HG03460 (cell line): ENCODE results near the gene DLX3.
"Not testable (repeated sequence)": the region's sequence is repeated elsewhere in the genome, so short reads cannot be mapped to it uniquely, and the experiment has no call there.

ENCODE experiments used
- ATAC-seq: cut with Tn5 transposase; IDR thresholded peaks from one replicate; pipeline ENCODE4 v1.9.1; 2021; ENCODE audit not compliant: unreplicated experiment

DLX3 gene

DNA sequence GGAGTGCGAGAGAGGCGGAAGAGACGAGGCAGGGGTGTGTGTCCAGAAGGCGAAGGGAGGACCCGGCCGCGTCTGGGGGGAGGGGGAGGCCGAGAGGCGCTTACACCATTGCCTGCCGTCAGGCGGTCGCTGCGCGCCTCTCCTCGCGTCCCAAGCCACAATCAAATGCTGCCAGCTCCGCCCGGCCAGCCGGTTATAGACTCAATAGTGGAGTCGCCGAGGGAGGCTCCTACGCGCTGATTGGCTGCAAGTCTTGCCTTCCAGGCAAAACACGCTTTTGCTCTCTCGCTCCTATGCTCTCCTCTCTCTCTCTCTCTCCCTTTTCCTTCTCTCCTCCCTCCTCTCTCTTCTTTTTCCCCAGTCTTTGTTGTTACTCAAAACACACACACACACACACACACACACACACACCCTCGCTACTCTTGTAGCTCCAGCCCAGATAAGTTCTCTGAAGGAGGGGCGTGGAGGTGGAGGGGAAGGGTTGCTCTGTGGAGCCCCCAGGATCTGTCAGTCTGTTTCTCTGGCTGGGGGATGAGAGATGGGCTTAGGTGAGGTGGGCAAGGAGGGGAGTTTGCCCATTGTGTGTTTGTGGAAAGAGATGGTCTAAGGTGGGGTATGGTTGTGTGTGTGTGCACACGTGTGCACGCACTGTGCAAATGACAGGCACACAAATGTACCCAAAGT lies at the start of gene DLX3:
DLX3 (minus strand) TSS at position 170 of the 684 bp plus-strand sequence. CDS start 226 bp downstream, outside the sequence.
- ATAC-seq, result no peak

DNA sequence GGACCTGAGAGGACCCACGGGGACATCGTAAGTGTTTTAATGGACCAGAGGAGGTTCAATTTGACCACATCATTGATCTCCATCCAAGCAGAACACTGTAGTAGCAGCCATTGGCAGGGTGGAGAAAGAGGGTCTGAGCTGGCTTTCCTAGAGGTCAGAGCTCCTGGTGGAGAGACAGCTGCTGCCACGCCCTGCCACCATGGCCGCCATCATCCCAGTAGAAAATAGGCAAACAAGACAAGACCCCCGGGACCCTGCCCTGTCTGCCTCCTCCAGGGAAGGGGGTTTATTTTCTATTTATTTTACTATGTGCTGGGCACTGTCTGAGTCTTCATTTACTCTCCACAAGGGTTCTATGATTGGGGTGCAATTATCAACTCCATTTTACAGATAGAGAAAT lies 49.5 kb upstream of the DLX3 start:
- no peak for ATAC-seq

DNA sequence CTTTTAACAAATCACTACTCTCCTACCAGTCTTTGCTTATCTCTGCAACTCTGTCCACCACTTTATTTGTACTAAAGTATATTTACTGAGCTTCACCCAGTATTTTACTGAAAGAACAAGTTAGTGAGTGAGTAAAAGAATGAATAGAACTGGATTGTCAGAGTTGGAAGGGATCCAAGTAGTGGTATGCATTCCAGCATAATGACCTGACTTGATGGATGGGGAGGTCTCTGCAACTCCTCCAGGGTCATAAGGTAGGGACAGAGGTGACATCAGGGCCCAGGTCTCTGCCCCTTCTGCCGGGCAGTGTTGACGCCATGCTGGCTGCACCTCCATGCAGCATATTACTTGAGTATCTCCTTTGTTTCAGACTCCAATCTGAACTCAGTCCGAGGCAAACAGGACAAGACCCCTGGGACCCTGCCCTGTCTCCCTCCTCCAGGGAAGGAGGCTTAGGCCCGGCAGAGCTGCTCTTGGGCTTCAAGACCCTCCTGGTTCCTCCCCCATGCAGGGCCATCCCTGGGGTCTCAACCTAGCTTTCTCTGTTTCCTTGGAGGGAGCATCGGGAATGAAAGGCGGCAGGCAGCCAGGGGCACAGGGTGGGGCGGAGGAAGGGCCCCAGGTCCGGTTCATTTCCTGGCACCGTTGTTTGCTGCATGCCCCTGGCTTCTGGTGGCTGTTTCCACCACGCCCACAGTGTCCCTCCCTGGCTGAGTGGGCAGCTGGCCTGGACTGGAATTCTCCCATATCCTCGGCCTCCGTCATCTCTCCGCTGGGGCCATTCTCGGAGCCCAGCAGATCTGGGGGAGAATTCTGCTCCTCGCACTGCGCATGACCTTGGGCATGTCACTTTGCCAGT lies 48.5 kb upstream of the DLX3 start:
- no peak for ATAC-seq

DNA sequence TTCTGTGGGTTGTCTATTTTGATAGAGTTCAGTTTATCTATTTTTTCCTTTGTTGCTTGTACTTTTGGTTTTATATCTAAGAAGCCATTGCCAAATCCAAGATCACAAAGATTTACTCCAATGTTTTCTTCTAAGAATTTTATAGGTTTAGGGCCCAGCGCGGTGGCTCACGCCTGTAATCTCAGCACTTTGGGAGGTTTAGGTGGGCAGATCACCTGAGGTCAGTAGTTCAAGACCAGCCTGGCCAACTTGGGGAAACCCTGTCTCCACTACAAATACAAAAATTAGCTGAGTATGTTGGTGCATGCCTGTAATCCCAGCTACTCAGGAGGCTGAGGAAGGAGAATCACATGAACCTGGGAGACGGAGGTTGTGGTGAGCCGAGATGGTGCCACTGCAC lies 47.2 kb upstream of the DLX3 start:
- no peak for ATAC-seq

DNA sequence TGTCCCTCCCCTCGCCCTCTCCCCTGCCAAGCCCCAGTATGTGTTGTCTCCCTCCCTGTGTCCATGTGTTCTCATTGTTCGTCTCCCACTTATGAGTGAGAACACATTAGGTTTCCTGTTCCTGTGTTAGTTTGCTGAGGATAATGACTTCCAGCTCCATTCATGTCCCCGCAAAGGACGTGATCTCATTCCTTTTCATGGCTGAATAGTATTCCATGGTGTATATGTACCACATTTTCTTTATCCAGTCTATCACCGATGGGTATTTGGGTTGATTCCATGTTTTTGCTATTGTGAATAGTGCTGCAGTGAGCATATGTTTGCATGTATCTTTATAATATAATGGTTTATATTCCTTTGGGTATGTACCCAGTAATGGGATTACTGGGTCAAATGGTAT lies 45.5 kb upstream of the DLX3 start:
- not testable (repeated sequence) for ATAC-seq

DNA sequence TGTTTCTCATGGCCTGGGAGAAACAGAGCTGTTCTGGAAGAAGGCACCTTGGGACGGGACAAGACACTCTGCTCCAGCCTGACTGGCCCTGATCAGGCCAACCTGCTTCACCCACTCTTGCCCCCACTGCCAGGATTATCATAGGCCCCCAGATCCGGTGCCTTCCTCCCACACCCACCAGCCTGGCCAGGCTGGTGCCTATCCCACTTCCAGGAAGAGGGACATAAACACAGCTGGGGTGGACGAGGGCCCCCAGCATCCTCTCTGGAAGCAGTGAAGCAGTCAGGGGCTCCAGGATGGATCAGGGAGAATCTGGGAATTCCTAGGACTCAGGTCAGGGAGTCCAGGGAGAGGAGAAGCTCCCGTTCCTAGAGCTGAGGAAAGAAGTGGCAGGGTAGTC lies 44.0 kb upstream of the DLX3 start:
- ATAC-seq, result no peak

DNA sequence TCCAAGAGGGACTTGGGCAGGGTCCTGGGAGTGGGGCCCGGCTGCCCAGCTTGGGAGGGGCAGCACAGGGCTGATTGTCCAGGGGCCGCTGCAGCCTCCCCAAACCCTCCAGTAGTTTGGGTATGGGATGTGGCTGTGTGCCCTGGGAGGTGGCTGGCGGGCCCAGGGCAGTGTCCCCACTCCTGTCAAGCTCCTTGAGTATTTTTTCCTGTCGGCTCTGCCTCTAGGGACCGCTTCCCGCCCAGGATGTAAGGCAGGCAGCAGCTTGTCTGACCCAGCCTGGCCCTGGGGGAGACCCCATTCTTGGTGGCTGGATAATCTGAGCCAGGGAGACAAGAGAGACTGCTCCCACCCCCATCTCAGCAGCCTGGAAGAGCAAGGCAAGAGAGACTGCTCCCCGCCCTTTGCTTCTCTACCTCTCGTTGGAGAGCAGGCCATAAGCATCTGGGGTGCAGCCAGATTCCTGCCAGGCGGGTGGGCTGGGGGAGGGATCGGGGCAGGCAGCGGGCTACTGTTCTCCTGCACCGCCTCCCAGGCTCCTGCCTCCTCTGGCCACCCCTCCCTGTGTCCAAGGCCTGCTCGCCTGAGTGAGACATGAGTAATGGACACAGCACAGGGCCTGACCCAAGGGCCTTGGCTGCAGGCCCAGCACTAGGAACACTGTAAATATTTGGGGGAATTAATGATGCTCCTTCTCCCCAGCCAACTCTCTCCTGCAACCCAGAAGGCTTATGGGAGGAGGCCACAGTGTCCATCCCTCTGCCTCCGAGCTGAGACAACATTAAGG lies 42.5 kb upstream of the DLX3 start:
- no peak for ATAC-seq

DNA sequence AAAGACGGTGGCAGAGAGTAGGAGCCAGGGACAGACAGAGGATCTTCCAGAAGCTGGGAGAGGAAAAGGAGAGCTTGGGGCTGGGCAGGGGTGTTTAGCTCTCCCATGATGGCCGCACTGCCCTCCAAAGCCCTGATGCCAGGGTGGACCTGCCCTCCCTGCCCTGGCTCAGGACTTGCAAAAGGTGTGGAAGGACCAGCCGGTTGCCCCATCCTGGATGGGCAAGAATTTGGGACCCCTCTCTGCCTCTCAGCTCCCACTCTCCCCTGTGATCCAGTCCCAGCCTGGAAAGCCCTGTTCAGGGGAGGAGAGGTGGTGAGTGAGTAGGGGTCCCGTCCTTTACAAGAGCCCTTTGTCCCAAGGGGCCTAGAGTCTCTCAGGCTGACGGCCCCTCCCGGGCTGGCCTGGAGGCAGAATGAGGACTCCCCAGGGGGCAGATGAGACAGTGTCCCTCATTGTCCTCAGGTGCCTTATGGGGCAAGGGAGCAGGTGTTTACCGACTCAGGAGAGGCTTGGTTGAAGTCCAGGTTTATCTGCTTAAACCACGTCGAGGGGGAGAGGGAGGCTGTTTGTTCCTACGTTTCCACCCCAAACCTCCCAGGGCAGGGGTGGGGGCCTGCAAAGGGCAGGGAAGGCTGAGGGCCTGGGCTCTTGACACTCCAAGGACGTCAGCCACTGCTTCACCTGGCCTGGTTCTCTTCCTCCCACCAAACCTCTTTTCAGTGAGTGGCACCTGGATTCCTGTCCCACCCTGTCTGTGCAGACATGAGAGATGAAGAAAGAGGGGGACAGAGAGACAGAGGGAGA lies 41.6 kb upstream of the DLX3 start:
- ATAC-seq, result no peak

DNA sequence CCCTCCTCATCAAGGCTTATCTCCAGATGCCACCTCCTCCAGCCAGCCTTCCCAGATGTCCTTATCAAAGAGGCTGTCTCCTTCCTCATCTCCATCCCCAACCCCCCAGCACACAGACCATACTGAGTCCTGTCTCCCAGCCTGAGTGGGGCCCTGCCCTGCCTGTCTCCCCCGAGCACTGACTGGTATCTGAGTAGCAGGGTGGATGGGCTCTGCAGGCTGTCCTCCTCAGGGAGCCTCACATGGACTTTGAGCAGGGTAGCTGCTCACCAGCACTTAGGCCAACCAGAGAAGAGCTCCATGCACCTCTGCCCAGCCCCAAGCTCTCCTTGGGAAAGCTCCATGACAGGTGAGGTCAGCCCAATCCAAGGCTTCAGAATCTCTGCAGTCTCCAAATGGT lies 40.9 kb upstream of the DLX3 start:
- ATAC-seq, result no peak

DNA sequence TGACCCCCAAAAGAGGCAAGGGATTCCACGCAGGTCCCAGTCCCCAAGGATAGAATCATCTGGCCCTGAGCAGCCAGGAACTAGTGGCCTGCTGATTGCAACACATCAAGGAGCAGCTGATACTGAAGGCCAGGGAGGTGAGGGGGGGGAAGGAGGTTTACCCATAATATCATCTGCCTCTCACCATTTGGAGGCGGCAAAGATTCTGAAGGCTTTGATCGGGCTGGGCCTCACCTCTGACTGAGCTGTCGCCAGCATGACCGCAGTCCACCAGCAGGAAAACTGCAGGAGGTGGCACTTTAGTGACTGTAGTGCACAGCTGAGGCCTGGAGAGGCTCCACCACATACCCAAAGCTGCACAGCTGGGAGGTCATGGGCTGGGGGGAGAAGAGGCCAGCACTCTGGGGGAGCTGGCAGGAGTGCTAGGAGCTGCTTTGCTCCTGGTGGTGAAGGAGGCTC lies 40.4 kb upstream of the DLX3 start:
- no peak for ATAC-seq

DNA sequence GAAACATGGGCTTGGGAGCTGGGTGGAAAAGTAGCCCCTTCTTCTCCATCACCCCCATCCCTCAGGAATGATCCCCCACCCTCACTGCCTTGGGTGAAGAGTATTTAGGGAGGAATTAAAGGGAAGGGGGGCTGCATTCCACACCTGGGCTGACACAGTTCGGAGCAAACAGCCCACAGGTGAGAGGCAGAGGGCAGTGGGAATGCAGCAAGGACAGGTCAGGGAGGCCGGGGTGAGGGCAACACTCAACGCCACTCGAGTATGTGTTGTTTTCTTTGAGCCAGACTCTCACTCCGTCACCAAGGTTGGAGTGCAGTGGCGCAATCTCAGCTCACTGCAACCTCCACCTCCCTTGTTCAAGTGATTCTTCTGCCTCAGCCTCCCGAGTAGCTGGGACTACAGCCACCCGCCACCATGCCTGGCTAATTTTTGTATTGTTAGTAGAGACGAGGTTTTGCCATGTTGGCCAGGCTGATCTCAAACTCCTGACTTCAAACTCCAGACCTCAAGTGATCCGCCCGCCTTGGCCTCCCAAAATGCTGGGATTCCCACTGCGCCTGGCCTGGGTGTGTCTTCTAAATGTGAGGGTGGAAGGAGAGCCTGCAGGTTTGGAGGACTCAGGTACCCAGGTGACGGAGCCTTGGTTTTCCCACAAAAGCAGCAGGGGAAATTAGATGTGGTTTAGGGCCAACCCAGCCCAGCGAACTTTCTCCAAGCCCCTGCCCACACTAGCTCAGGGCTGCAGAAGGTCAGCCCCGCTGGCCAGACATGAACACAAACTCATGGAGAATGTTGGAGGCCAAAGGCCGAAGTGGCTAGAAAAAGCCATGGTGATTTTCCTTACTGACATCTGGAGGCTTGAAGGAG lies 39.7 kb upstream of the DLX3 start:
- ATAC-seq, result no peak

DNA sequence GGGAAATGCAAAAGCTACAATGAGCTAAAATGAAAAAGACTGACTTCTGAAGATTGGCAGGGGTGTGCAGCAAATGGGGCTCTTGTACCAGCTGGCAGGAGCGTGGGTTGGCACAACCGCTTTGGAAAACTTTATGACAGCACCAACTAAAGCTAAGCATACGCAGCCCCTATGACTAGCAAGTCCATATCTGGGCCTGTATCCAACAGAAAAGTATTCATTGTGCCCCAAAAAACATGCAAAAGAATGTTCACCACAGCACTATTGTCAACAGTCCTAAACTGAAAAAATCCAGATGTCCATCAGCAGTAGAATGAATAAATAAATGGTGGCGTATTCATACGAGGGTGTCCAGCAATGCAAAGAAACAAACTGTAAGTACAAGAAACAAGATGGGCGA lies 38.3 kb upstream of the DLX3 start:
- ATAC-seq, result no peak

DNA sequence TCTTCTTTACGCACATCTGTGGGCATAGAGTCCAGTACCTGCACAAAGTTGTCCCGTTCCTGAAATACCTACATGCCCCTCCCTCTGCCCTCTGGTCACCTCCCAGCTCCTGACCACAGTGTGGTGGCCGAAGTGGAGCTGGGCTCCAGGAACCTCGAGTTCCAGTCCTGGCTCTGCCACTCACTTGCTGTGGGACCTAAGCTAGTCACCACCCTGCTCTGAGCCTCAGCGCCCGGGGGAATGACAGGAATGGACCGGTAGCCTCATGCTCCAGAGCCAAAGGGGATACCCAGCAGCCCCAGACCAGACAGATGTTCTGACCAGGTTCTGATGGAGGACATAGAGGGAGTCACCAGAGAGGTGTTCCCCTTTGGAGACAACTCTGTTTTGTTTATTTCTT lies 34.2 kb upstream of the DLX3 start:
- no peak for ATAC-seq

DNA sequence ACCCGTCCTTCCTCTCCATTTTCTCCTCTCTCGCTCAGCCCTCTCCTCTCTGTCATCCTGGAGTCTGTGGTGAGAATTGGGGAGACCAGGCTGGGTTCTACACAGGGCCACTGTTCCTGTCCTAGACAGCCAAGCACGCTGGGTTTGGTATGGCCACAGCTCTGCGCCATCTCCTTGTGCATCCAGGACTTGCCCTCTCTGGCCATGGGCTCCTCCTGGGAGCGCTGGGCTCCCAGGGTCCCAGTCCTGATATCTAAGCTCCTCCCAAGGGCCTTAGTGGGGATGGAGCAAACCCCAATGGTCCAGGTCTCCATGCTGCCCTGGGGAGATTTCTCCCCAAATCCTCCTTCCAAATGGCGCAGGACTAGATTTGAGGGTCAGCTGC lies 33.7 kb upstream of the DLX3 start:
- ATAC-seq, result no peak

DNA sequence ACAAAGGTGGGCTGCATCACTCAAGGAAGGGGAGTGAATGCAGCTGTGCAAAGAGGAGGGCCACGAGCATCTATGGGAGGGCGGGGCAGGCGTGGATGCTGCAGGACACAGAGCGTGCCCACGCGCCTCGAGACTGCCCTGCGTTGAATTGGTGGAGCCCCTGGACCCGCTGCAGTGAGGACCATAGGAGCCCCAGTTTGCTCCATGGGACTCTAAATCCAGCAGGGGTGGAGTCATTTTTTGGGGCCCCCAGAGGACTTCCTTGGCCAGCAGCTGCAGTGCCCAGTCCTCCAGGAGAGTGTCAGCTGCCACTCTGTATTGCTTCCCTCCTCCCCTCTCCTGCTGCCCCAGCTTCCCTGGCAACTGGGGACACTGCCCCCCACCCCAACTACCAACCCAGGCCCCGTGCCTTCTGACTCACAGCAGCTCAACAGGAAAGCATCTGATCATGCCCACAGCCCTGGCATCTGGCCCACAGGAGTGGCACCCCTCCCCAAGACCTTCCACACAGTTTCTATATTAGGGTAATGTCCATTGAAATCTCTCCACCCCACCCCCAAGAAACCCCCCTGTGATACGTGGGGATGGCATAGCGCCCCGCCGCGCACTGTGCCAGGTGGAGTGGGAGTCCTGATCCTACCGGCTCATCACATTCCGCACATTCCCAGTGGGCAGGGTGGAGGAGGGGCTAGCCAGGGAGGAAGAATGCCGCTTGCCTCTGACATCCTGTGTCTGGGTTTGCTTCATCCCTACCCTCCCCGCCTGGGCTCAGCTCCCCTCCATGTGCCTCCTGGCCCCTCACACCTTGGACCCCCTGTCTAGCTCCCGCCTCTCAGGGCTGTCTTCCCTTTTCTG lies 33.1 kb upstream of the DLX3 start:
- no peak for ATAC-seq

DNA sequence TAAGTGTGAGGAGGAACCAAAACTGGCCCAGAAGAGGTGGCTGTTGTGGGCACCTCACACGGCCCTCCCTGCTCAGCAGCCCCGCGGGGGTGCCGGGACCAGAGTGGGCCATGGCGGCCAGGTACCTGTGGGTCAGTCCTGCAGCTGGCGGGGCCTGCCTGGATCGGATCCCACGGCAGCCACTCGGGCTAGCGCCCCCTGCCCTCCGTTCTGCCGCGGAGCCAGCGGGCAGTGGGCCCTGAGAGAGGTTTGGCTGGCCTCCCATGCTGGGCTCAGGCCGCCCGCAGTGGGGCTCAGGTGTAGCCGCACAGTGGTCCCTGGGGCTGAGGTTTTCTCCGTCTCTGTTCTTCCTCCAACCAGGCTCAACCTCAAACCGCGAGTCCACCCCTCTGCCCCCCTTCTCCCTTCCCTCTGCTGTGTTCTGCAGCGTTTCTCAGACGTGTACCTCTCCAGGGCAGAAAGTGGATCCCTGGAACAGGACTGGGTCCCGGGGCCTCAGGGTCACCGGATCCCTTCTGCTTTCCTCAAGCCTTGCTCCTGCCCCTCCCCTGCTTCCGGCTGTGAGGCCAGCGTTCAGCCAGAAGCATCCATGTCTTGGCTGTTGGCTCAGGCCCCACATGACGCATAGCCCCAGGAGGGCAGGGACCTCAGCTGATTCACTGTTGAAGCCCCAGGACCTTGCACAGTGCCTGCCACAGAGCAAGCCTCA lies 32.3 kb upstream of the DLX3 start:
- ATAC-seq, result no peak

DNA sequence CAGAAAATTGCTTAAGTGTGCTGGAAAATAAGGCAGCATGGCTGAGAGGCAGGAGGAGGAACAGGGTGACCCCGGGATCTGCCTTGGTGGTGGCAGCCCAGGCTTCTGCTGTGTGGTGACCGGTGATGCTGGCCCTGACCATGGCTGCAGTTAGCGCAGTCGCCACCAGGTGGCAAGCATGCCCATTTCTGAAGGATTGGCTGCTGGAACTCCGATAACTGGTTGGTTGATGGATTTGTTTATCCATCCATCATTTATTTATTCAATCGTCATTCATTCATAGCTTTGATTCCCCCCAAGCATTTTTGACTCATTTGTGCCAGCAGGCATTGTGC lies 31.8 kb upstream of the DLX3 start:
- ATAC-seq, result no peak

DNA sequence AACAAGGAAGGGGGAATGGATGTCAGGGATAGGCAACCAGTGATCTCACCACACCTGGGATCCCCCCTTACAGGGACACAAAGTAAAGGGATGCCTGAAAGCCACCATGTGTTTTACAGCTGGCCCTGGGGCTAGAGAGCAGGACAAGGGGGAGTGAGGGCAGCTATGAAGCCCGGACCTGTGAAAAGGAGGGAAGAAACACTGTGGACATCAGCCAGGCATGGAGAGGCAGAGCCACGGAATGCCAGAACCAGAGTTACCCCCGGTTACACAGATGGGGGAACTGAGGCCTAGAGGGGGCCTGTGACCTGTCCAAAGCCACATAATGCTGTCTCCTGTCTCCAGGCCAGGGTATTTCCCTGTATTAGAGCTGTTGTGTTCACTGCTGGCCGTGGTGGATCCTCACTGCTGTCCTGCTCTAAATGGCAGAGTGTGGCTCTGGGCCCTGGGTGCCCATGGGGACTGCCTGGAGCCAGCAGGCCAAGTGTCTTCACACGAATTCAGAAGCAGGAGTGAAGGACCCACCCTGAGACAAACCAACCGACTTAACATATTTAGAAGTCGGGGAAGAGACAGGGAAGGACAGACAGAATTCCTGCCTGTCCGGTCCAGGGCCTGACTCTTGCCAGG lies 31.1 kb upstream of the DLX3 start:
- ATAC-seq, result no peak
